ENCODE measurements around the gene PFN1. TPM values are rescaled to one million over a fixed set of nuclear protein-coding genes. Genes with fewer than 3 reads are reported as not detected.

Gene PFN1
- total and polyA plus RNA-seq, 9 of the 15 experiments (the other 6 are each of a cell fraction or from before 2014, with no cell fraction given) = 60.5 to 1,479 (median 456) TPM

- FAIRE-seq = no peak
- TF ChIP-seq MYNN (IDR thresholded peaks at IDR 0.05) (no peak), MYNN (CRISPR knock-in tag; IDR thresholded peaks at IDR 0.05) (no peak), AFF1 (IDR thresholded peaks at IDR 0.05; ENCODE audit: low read depth in 1 of 2, partially characterized antibody in 2 of 2) (no peak), ADNP (tag; IDR thresholded peaks at IDR 0.05) (no peak), HOXB6 (CRISPR knock-in tag; IDR thresholded peaks at IDR 0.05; ENCODE audit: borderline replicate concordance) (no peak), ZNF57 (CRISPR knock-in tag; IDR thresholded peaks at IDR 0.05) (no peak), CXXC5 (CRISPR knock-in tag; IDR thresholded peaks at IDR 0.05) (no peak), E2F3 (CRISPR knock-in tag; IDR thresholded peaks at IDR 0.05) (no peak), FOXA1 (IDR thresholded peaks at IDR 0.05; ENCODE audit: borderline replicate concordance) (no peak), LARP7 (IDR thresholded peaks at IDR 0.05) (no peak), ARID2 (IDR thresholded peaks at IDR 0.05) (no peak), ZNF407 (IDR thresholded peaks at IDR 0.05; ENCODE audit: low read depth) (no peak), KLF16 (IDR thresholded peaks at IDR 0.05) (no peak)
Measured at GRCh38 chr17:4938069-4938491, 10.2 kb downstream of the PFN1 start.

More at GRCh38 chr17:4938069-4938491, 10.2 kb downstream of the PFN1 start:
- H3K79me2 ChIP-seq (ENCODE audit: control insufficient read depth, insufficient read depth, low read length) = peaks cover 46% of the 10 kb centered on the region
- ATAC-seq (no peak), DNase-seq (ENCODE audit: extremely low read depth in 1 of 4, low spot score in 3 of 4) (no peak)
- no peaks in the 10 kb centered on the region for H3K9me3 ChIP-seq (replicated peaks; ENCODE audit: control insufficient read depth, insufficient read depth, low read depth, low read length)
- peak overlapping the region; percentile 96 for H3K4me2 ChIP-seq (ENCODE audit: insufficient read depth, low read length)
- intact Hi-C loops (cut with micrococcal nuclease) (no loop called here), in situ Hi-C loops (cut with MboI) (no loop called here)
- BruUV-seq (replicated peaks) = no TSS peak
- H3K4me3 ChIP-seq = no peak overlapping the region
- H3K36me3 ChIP-seq (ENCODE audit: control insufficient read depth, insufficient read depth, low read length) = peaks cover 44% of the 10 kb centered on the region
- 94% methylated on average over 2 of the region's 11 CpGs for WGBS (ENCODE audit: insufficient coverage, low coverage, missing lambda C conversion rate)
- no peaks in the 10 kb centered on the region for H4K20me1 ChIP-seq (replicated peaks; ENCODE audit: control insufficient read depth, insufficient read depth, low read length)
- CTCF ChIA-PET (ENCODE audit: low intra/inter-chr PET ratio) = no interaction called here
- POLR2A ChIA-PET = no interaction called here
- peak overlapping the region; percentile 95 to 98; a peak in 3 of 4 replicates for H3K9ac ChIP-seq (ENCODE audit: insufficient read depth in 1 of 2, low read depth in 2 of 2, low read length in 2 of 2)
- H3K27me3 ChIP-seq (ENCODE audit: control insufficient read depth in 2 of 2, insufficient read depth in 2 of 2, low read length in 2 of 2) = no peaks in the 10 kb centered on the region
- no peaks in the 10 kb centered on the region for H3K9me1 ChIP-seq (ENCODE audit: control insufficient read depth, insufficient read depth, low read length)
- H3K4me1 ChIP-seq (replicated peaks in 1 of 2; ENCODE audit: control insufficient read depth in 2 of 2, insufficient read depth in 2 of 2, low read length in 2 of 2) = peaks cover 13 to 34% of the 10 kb centered on the region in 2 experiments; a peak in 4 of 5 replicates
- no peak overlapping the region for H2AFZ ChIP-seq (ENCODE audit: low read depth, low read length)
- H3K27ac ChIP-seq (ENCODE audit: extremely low read depth, low read depth, low read length) = no peak overlapping the region; the same call in 2 of the 3 replicates
